Measurements from ENCODE around the gene PADI6.

The PADI6 gene

GRCh38 chr1:17442841-17443240 lies 70.8 kb downstream of the PADI6 start:
- DNase-seq: no peak
- in situ Hi-C loops (cut with MboI; ENCODE audit: low pct_unique_long_range_greater_than_20kb, low sequenced_read_pairs): no loop called here

- in situ Hi-C loops (cut with MboI; ENCODE audit: low pct_unique_long_range_greater_than_20kb, low sequenced_read_pairs): no loop called here
Measured at GRCh38 chr1:17447501-17447992, 75.6 kb downstream of the PADI6 start.

More at GRCh38 chr1:17447501-17447992, 75.6 kb downstream of the PADI6 start:
- no peak for DNase-seq

Measured in KBM-7 (cell line).